Epidermal melanocyte (primary cell): ENCODE results near the gene SRC.
A peak's percentile ranks its signal among the peaks of the same experiment; 100 is the strongest.

Source experiments
- DNase-seq: peaks from one replicate; pipeline ENCODE4 v3.0.0; 2011; ENCODE audit warnings: low spot score; ENCODE audit not compliant: insufficient read length

The SRC gene

GRCh38 chr20:37345339-37346235 lies at the start of gene SRC:
SRC (plus strand) TSS chr20:37346140; CDS start chr20:37384154, 38,014 bp downstream.
- DNase-seq, result peak; percentile 72

- DNase-seq, result no peak
Observed at GRCh38 chr20:37296371-37296770, 49.6 kb upstream of the SRC start.

- no peak for DNase-seq
Observed at GRCh38 chr20:37297066-37297736, 48.7 kb upstream of the SRC start.

- DNase-seq, result no peak
Observed at GRCh38 chr20:37298190-37298939, 47.6 kb upstream of the SRC start.

GRCh38 chr20:37299718-37300528 lies 46.0 kb upstream of the SRC start:
- no peak for DNase-seq

GRCh38 chr20:37301120-37301519 lies 44.8 kb upstream of the SRC start:
- no peak for DNase-seq

GRCh38 chr20:37301558-37301957 lies 44.4 kb upstream of the SRC start:
- DNase-seq, result no peak

GRCh38 chr20:37302981-37303380 lies 43.0 kb upstream of the SRC start:
- no peak for DNase-seq

- no peak for DNase-seq
Observed at GRCh38 chr20:37303637-37304036, 42.3 kb upstream of the SRC start.

- DNase-seq, result no peak
Observed at GRCh38 chr20:37305079-37305478, 40.9 kb upstream of the SRC start.

GRCh38 chr20:37305839-37306238 lies 40.1 kb upstream of the SRC start:
- DNase-seq, result no peak

GRCh38 chr20:37308086-37309050 lies 37.6 kb upstream of the SRC start:
- no peak for DNase-seq

GRCh38 chr20:37309290-37309689 lies 36.6 kb upstream of the SRC start:
- no peak for DNase-seq

- DNase-seq, result no peak
Observed at GRCh38 chr20:37309936-37310590, 35.9 kb upstream of the SRC start.

GRCh38 chr20:37310951-37311350 lies 35.0 kb upstream of the SRC start:
- DNase-seq, result no peak

GRCh38 chr20:37311710-37312355 lies 34.1 kb upstream of the SRC start:
- no peak for DNase-seq

GRCh38 chr20:37313546-37314091 lies 32.3 kb upstream of the SRC start:
- no peak for DNase-seq

GRCh38 chr20:37314099-37314498 lies 31.8 kb upstream of the SRC start:
- DNase-seq, result no peak

- no peak for DNase-seq
Observed at GRCh38 chr20:37314617-37315016, 31.3 kb upstream of the SRC start.
